Ishikawa (cell line): ENCODE results near the gene STPG4.

ENCODE experiments used
- CEBPB ChIP-seq: IDR thresholded peaks from 2 replicates; pipeline ENCODE4 v1.6.1; 2012
- CREB1 ChIP-seq: IDR thresholded peaks from 2 replicates; pipeline ENCODE4 v1.6.1; 2012; ENCODE audit warnings: low read depth
- EGR1 ChIP-seq: IDR thresholded peaks from 2 replicates; pipeline ENCODE4 v1.6.1; 2012
- EP300 ChIP-seq: IDR thresholded peaks from 2 replicates; pipeline ENCODE4 v1.6.1; 2012; ENCODE audit warnings: borderline replicate concordance
- FOXM1 ChIP-seq: IDR thresholded peaks from 2 replicates; pipeline ENCODE4 v1.6.1; 2012; ENCODE audit warnings: low read depth, borderline replicate concordance
- MAX ChIP-seq: IDR thresholded peaks from 2 replicates; pipeline ENCODE4 v1.6.1; 2012
- NFIC ChIP-seq: IDR thresholded peaks from 2 replicates; pipeline ENCODE4 v1.6.1; 2012
- RAD21 ChIP-seq: IDR thresholded peaks from 2 replicates; pipeline ENCODE4 v1.6.1; 2012; ENCODE audit warnings: low read depth
- REST ChIP-seq: IDR thresholded peaks from 2 replicates; pipeline ENCODE4 v1.6.1; 2012; ENCODE audit warnings: low read depth, mild to moderate bottlenecking
- TAF1 ChIP-seq: IDR thresholded peaks from 2 replicates; pipeline ENCODE4 v1.6.1; 2012; ENCODE audit warnings: low read depth, mild to moderate bottlenecking
- TCF12 ChIP-seq: IDR thresholded peaks from 2 replicates; pipeline ENCODE4 v1.6.1; 2012; ENCODE audit warnings: low read depth
- TEAD4 ChIP-seq: IDR thresholded peaks from 2 replicates; pipeline ENCODE4 v1.6.1; 2012
- USF1 ChIP-seq: IDR thresholded peaks from 2 replicates; pipeline ENCODE4 v1.6.1; 2012
- YY1 ChIP-seq: IDR thresholded peaks from 2 replicates; pipeline ENCODE4 v1.6.1; 2012; ENCODE audit warnings: low read depth
- ZBTB7A ChIP-seq: IDR thresholded peaks from 2 replicates; pipeline ENCODE4 v1.6.1; 2012; ENCODE audit warnings: low read depth

Gene STPG4

GRCh38 chr2:47043142-47043890 is 111.8 kb downstream of the STPG4 start:
- TF ChIP-seq FOXM1 (peak; percentile 42; the same call in 1 of the 2 replicates), REST (no peak), MAX (0 out of 2 replicates have a peak, but pooled peaks have one; percentile 23), TEAD4 (peak; percentile 80), YY1 (no peak), RAD21 (peak; percentile 30; the same call in 1 of the 2 replicates), CEBPB (no peak), EP300 (peak; percentile 22; the same call in 1 of the 2 replicates), EGR1 (no peak), ZBTB7A (no peak), TCF12 (peak; percentile 70; the same call in 1 of the 2 replicates), NFIC (0 out of 2 replicates have a peak, but pooled peaks have one; percentile 8), CREB1 (no peak), USF1 (peak; percentile 32; the same call in 1 of the 2 replicates), TAF1 (no peak)

GRCh38 chr2:47041891-47042684 is 113.0 kb downstream of the STPG4 start:
- TF ChIP-seq NFIC (no peak), REST (no peak), TCF12 (no peak), FOXM1 (no peak), TEAD4 (no peak), RAD21 (no peak), ZBTB7A (no peak), CEBPB (no peak), CREB1 (no peak), TAF1 (no peak), EGR1 (no peak), YY1 (no peak), MAX (no peak), USF1 (no peak), EP300 (no peak)

GRCh38 chr2:47041063-47041462 is 114.0 kb downstream of the STPG4 start:
- no peak for TF ChIP-seq NFIC
- no peak for TF ChIP-seq FOXM1
- TF ChIP-seq RAD21: no peak
- no peak for TF ChIP-seq ZBTB7A
- TF ChIP-seq YY1: no peak
- no peak for TF ChIP-seq CREB1
- TF ChIP-seq TEAD4: no peak
- no peak for TF ChIP-seq EGR1
- TF ChIP-seq EP300: no peak
- TF ChIP-seq TCF12: no peak
- no peak for TF ChIP-seq CEBPB
- no peak for TF ChIP-seq REST
- no peak for TF ChIP-seq MAX
- TF ChIP-seq USF1: no peak
- no peak for TF ChIP-seq TAF1
